Activated CD8-positive, alpha-beta memory T cell treated with anti-CD3 and anti-CD28 coated beads for 4 hours (primary cell): ENCODE results near the gene PHC1.
A peak's percentile ranks its signal among the peaks of the same experiment; 100 is the strongest.

Experiments
- DNase-seq, 2 donors: peaks; one replicate each; pipeline ENCODE4 v3.0.0-alpha.2; 2020; ENCODE audit warnings: low read depth in 2 of 2

The PHC1 gene

DNA sequence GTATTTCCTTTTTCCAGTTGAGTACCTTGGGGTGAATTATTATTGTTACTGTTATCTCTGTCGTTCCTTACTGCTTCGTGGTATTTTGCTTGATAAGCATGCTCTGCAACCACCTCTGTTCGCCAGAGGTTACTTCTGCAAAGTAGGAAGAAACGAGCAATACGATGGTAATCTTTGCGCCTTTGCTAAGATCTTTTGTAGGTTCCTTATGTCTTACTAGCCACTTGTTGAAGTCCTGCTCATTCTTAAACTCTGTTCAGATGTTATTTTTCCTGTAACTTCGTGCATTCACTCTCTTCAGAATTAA lies 35.9 kb downstream of the PHC1 start:
- no peak for DNase-seq

DNA sequence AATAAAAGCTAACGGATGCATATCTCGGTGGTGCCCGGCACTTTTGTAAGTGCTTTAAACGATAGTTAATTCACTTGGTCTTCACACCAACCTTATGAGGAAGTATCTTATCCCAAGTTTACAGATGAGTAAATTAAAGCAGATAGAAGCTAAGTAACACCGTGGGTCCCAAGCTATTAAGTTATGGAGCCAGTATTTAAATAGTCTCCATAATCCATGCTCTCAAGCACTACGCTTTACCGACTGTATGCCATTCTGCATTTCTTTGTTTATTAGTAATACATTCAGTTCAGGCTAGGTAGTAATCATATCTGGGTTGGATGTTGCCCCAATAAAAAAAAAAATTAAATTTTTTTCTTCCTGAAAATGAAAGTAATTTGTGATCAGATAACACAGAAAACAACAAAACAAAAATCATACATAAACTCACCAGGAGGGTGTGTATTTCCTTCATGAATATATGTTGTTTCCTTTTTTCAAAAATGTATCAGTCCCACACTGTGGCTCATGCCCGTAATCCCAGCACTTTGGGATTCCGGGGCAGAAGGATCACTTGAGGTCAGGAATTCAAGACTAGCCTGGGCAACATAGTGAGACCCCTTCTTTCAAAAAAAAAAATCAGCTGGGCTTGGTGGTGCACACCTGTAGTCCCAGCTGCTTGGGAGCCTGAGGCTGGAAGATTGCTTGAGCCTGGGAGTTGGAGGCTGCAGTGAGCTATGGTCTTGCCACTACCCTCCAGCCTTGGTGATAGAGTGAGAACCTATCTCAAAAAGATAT lies 36.6 kb downstream of the PHC1 start:
- DNase-seq, result no peak

- DNase-seq, result no peak
Measured at GRCh38 chr12:8951744-8952143, 37.4 kb downstream of the PHC1 start.

DNA sequence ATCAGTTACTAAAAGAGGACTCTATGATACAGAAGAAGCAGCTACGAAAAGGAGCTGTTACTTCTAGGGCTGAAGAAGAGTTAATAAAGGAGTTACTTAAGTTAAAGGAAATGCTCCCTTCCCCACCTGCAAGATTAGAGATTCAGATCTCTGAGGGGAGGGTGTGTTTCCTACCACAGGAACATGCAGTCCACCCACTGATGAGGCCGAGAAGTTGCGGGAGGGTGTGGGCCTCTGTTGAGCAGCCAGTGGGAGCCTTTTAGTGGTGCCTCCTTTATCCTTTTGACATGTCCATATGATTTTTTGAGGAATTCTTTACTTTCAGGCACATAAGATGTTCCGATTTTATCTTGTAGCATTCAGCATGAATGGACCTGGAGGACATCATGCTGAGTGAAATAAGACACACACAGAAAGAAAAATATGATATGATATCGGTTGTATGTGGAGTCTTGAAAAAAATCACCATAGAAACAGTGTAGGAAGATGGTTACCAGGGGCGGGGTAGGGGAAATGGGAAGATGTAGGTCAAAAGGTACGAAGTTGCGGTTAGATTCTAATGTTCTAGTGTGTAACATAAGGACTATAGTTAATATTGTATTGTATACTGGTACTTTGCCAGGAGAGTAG lies 39.6 kb downstream of the PHC1 start:
- DNase-seq, result peak in 1 of 2 donors; percentile 48

- DNase-seq, result no peak
Measured at GRCh38 chr12:8956073-8956472, 41.8 kb downstream of the PHC1 start.

- no peak for DNase-seq
Measured at GRCh38 chr12:8956772-8957171, 42.5 kb downstream of the PHC1 start.

DNA sequence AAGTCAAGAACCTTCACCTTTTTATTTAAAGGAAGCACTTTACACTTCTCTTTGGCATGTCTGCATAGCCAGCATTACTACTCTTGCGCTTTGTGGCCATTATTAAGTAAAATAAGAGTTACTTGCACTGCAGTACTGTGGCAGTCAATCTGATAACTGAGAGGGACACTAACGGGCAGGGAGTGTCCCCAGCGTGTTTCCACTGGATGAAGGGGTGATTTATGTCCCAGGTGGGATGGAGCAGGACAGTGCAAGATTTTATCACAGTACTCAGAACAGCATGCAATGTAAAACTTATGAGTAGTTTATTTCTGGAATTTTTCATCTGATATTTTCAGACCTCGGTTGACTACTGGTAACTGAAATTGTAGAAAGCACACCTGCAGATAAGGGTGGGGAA lies 43.3 kb downstream of the PHC1 start:
- DNase-seq, result no peak

GRCh38 chr12:8958066-8958465 lies 43.8 kb downstream of the PHC1 start:
- DNase-seq, result no peak

- DNase-seq, result no peak
Measured at GRCh38 chr12:8960176-8960575, 45.9 kb downstream of the PHC1 start.

DNA sequence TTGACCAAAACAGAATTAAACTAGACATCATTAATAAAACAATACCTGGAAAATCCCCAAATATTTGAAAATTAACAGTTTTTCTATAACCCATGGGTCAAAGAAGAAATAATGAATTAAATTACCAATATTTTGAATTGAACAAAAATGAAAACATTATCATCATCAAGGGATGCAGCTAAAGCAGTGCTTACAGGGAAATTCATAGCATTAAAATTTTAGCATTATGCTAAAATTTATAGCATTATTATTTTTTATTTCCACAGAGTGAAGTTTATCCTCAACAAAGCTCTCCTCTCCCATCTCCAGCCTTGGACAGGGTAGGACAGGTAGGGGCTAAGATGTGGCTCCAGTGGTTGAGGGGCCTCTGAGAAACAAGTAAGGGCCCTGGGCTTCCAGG lies 54.5 kb downstream of the PHC1 start:
- DNase-seq, result no peak

DNA sequence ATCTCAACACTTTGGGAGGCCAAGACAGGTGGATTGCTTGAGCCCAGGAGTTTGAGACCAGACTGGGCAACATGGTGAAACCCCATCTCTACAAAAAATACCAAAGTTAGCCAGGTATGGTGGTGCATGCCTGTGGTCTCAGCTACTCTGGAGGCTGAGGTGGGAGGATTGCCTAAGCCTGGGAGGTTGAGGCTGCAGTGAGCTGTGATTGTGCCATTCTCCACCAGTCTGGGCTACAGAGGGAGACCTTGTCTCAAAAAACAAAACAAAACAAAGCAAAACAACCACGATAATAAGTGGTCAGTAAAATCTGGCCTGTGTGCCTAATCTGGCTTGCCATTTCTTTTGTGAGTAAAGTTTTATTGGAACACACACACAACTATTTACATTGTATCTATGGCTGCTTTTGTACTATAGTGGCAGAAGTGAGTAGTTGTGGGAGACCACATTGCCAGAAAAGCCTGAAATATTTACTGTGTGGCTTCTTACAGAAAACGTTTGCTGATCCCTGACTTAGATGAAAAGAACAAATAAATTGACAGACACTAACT lies 55.6 kb downstream of the PHC1 start:
- no peak for DNase-seq

DNA sequence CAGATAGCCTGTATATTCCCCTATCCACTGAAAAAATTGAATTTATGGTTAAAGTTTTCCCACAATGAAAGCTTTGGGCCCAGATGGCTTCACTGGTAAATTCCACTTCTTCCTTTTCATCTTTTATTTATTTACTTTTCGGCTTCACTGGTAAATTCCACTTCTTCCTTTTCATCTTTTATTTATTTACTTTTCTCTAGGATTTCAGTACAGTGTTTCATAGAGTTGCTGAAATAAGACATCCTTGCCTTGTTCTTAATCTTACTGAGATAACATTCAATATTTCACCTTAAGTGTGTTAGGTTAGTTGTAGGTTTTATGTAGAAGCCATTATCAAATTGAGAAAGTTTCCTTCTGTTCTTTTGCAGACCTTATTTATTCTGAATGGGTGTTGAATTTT lies 56.1 kb downstream of the PHC1 start:
- DNase-seq, result no peak

GRCh38 chr12:8980137-8980536 lies 65.8 kb downstream of the PHC1 start:
- DNase-seq, result no peak

DNA sequence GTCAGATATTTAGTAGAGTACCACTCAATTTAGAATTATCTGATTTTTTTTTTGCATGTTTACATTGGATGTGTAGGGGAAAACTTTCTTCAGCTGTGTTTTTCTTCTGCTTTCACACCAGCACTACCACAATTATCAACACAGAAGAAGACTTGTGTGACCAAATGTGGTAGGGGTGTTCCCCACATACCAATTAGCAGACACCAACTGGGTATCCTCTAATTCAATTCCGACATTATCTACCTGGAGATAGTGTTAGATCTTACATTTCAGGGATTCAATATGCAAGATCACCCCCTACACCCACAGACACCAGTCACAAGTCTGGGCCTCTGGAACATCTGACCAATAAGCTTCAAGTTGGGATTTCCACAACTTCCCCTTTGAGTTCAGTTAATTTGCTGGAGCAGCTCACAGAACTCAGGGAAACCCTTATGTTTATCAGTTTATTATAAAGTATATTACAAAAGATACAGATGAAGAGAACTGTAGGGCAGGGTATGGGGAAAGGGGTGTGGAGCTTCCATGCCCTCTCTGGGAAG lies 71.0 kb downstream of the PHC1 start:
- DNase-seq, result no peak

GRCh38 chr12:8987163-8987562 lies 72.9 kb downstream of the PHC1 start:
- DNase-seq, result no peak

DNA sequence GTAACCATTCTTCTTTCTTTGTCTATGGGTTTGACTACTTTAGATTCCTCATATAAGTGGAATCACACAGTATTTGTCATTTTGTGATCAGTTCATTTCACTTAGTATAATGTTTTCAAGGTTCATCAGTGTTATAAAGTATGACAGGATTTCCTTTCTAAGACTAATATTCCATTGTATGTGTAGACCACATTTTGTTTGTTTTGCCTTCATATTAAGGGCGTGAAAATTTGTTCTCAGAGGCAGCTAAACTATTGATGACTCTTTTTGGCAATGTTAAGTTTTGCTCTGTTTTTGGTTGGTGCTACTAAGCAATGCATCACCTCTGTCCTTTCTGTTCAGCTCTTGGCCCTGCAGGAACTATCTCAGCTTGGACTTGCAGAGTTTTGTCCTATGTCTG lies 73.4 kb downstream of the PHC1 start:
- DNase-seq, result no peak

GRCh38 chr12:8989413-8989812 lies 75.1 kb downstream of the PHC1 start, which contains the start of gene KLRG1:
TSS of gene KLRG1 (plus strand) at chr12:8989546. CDS start at chr12:8989636, 90 bp downstream.
- no peak for DNase-seq
